HepG2 (cell line): Measurements from ENCODE around the gene MAGIX.

Experiments
- ESRRA ChIP-seq: sonication (generic); formaldehyde crosslinking; IDR thresholded peaks from 2 replicates; pipeline ENCODE4 v1.5.1; 2020; ENCODE audit warnings: mild to moderate bottlenecking, low read depth, missing genetic modification reagents
- HMGA1 ChIP-seq: sonication (generic); formaldehyde crosslinking; conservative IDR thresholded peaks from 2 replicates; pipeline ENCODE4 v1.4.0; 2020; ENCODE audit warnings: missing genetic modification reagents
- JUN ChIP-seq: sonication (generic); formaldehyde crosslinking; IDR thresholded peaks from 2 replicates; pipeline ENCODE4 v1.4.0; 2020; ENCODE audit warnings: mild to moderate bottlenecking, missing genetic modification reagents
- KLF11 ChIP-seq: IDR thresholded peaks from 2 replicates; pipeline ENCODE4 v1.6.1; 2016; ENCODE audit warnings: missing compliant biosample characterization
- PHF20 ChIP-seq: sonication (generic); formaldehyde crosslinking; IDR thresholded peaks from 2 replicates; pipeline ENCODE4 v1.5.0; 2020; ENCODE audit warnings: mild to moderate bottlenecking, missing genetic modification reagents
- POLR2A ChIP-seq, 2 experiments: IDR thresholded peaks; 2 replicates each; pipeline ENCODE4 v1.6.1; 2011; ENCODE audit warnings: low read depth in 2 of 2, low read length in 2 of 2, mild to moderate bottlenecking in 1 of 2, moderate library complexity in 1 of 2; ENCODE audit not compliant: insufficient read depth in 1 of 2
- PRDM15 ChIP-seq: sonication (generic); formaldehyde crosslinking; IDR thresholded peaks from 2 replicates; pipeline ENCODE4 v1.4.0; 2020; ENCODE audit warnings: missing genetic modification reagents
- TCF12 ChIP-seq, 2 experiments: fragments of 450-650 bp in 1 of 2; sonication (generic) in 1 of 2; formaldehyde crosslinking in 1 of 2; IDR thresholded peaks; 2 replicates each; pipeline versions ENCODE4 v1.6.1 to v1.8.0; 2017 to 2022; ENCODE audit warnings: antibody characterized with exemption in 1 of 2, mild to moderate bottlenecking in 1 of 2, missing genetic modification reagents in 1 of 2, moderate library complexity in 1 of 2
- ZFP1 ChIP-seq: IDR thresholded peaks from 2 replicates; pipeline ENCODE4 v1.6.1; 2016
- ZNF367 ChIP-seq: sonication (generic); formaldehyde crosslinking; IDR thresholded peaks from 2 replicates; pipeline ENCODE4 v1.4.0; 2020; ENCODE audit warnings: missing genetic modification reagents, borderline replicate concordance
- ZNF792 ChIP-seq: IDR thresholded peaks from 2 replicates; pipeline ENCODE4 v1.6.1; 2016
- TF ChIP-seq, protein P1 (sequence below): sonication (generic); formaldehyde crosslinking; IDR thresholded peaks from 2 replicates; pipeline ENCODE4 v1.5.0; 2020; ENCODE audit warnings: mild to moderate bottlenecking, missing genetic modification reagents, moderate library complexity
- TF ChIP-seq, protein P2 (sequence below): sonication (generic); formaldehyde crosslinking; IDR thresholded peaks from 2 replicates; pipeline ENCODE4 v1.4.0; 2020; ENCODE audit warnings: missing genetic modification reagents

- TF ChIP-seq, protein P1, sequence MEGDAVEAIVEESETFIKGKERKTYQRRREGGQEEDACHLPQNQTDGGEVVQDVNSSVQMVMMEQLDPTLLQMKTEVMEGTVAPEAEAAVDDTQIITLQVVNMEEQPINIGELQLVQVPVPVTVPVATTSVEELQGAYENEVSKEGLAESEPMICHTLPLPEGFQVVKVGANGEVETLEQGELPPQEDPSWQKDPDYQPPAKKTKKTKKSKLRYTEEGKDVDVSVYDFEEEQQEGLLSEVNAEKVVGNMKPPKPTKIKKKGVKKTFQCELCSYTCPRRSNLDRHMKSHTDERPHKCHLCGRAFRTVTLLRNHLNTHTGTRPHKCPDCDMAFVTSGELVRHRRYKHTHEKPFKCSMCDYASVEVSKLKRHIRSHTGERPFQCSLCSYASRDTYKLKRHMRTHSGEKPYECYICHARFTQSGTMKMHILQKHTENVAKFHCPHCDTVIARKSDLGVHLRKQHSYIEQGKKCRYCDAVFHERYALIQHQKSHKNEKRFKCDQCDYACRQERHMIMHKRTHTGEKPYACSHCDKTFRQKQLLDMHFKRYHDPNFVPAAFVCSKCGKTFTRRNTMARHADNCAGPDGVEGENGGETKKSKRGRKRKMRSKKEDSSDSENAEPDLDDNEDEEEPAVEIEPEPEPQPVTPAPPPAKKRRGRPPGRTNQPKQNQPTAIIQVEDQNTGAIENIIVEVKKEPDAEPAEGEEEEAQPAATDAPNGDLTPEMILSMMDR (CRISPR knock-in tag) = 0 out of 2 replicates have a peak, but pooled peaks have one; percentile 12
- TF ChIP-seq ESRRA (no peak), POLR2A (IDR thresholded peaks at IDR 0.05; ENCODE audit: insufficient read depth in 1 of 2, low read depth in 2 of 2, low read length in 2 of 2) (no peak), KLF11 (CRISPR knock-in tag) (no peak), HMGA1 (CRISPR knock-in tag) (no peak), TCF12 (IDR thresholded peaks at IDR 0.05) (no peak), TCF12 (CRISPR knock-in tag; IDR thresholded peaks at IDR 0.05) (no peak), ZNF792 (CRISPR knock-in tag) (no peak), JUN (CRISPR knock-in tag) (no peak), ZFP1 (no peak), ZNF367 (CRISPR knock-in tag) (no peak), PRDM15 (no peak), PHF20 (no peak)
- TF ChIP-seq, protein P2, sequence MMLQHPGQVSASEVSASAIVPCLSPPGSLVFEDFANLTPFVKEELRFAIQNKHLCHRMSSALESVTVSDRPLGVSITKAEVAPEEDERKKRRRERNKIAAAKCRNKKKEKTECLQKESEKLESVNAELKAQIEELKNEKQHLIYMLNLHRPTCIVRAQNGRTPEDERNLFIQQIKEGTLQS (CRISPR knock-in tag) = no peak
Measured at GRCh38 chrX:49193542-49193964, 31.0 kb downstream of the MAGIX start.
